ENCODE results near the gene MYO7A. TPM values are rescaled to one million over a fixed set of nuclear protein-coding genes. Genes with fewer than 3 reads are reported as not detected.

MYO7A gene
- total and polyA plus RNA-seq, 2 of the 8 experiments (the other 6 are each of a cell fraction or from before 2014, with no cell fraction given): 1.5 to 1.9 TPM

- TF ChIP-seq CTCF (IDR thresholded peaks at IDR 0.05; ENCODE audit: control extremely low read depth in 1 of 3, insufficient read depth in 1 of 3, low read depth in 1 of 3, low read length in 3 of 3) (no peak), SAP30 (IDR thresholded peaks at IDR 0.05; ENCODE audit: insufficient read depth, insufficient replicate concordance, low read length) (no peak), SRF (IDR thresholded peaks at IDR 0.05; ENCODE audit: low read depth, low read length) (no peak), CHD1 (IDR thresholded peaks at IDR 0.05; ENCODE audit: low read depth, low read length) (no peak)
Measured at GRCh38 chr11:77111946-77112345, 16.1 kb upstream of the MYO7A start (continued).
